GM12878 (cell line): ENCODE results near the gene PRDM8. TPM values are rescaled to one million over a fixed set of nuclear protein-coding genes. Genes with fewer than 3 reads are reported as not detected.

Experiments
- BACH1 ChIP-seq: fragments of 450-650 bp; IDR thresholded peaks from 2 replicates; pipeline ENCODE4 v1.6.1; 2017; ENCODE audit warnings: mild to moderate bottlenecking, borderline replicate concordance
- BHLHE40 ChIP-seq, 2 experiments: fragments of 450-650 bp in 1 of 2; IDR thresholded peaks; 2 replicates each; pipeline ENCODE4 v1.6.1; 2011 to 2017; ENCODE audit warnings: low read depth in 2 of 2, borderline replicate concordance in 1 of 2, improper control_type of control experiment in 1 of 2, low read length in 1 of 2, mild to moderate bottlenecking in 1 of 2
- CHD4 ChIP-seq: fragments of 200-600 bp; sonication (generic); IDR thresholded peaks from 2 replicates; pipeline ENCODE4 v1.6.1; 2016; ENCODE audit warnings: mild to moderate bottlenecking
- CREB1 ChIP-seq: IDR thresholded peaks from 2 replicates; pipeline ENCODE4 v1.6.1; 2012; ENCODE audit warnings: low read depth, mild to moderate bottlenecking, inconsistent platforms
- GATAD2B ChIP-seq: fragments of 450-650 bp; conservative IDR thresholded peaks from 2 replicates; pipeline ENCODE4 v1.6.1; 2017; ENCODE audit warnings: low read depth, mild to moderate bottlenecking, moderate library complexity
- HDAC2 ChIP-seq: fragments of 200-600 bp; sonication (generic); IDR thresholded peaks from 2 replicates; pipeline ENCODE4 v1.6.1; 2017
- IRF4 ChIP-seq: IDR thresholded peaks from 2 replicates; pipeline ENCODE4 v1.6.1; 2011; ENCODE audit warnings: low read depth, low read length
- JUNB ChIP-seq: IDR thresholded peaks from 2 replicates; pipeline ENCODE4 v1.6.1; 2016; ENCODE audit warnings: antibody characterized with exemption, mild to moderate bottlenecking
- JUND ChIP-seq: IDR thresholded peaks from 2 replicates; pipeline ENCODE4 v1.6.1; 2012; ENCODE audit warnings: low read depth, mild to moderate bottlenecking, low read length, improper control_type of control experiment, moderate library complexity
- LARP7 ChIP-seq: fragments of 450-650 bp; IDR thresholded peaks from 2 replicates; pipeline ENCODE4 v1.6.1; 2017; ENCODE audit warnings: mild to moderate bottlenecking
- NFYB ChIP-seq: IDR thresholded peaks from 2 replicates; pipeline ENCODE4 v1.6.1; 2011; ENCODE audit warnings: low read depth, mild to moderate bottlenecking, low read length, improper control_type of control experiment, moderate library complexity; ENCODE audit not compliant: insufficient read depth
- NR2C1 ChIP-seq: fragments of 450-650 bp; IDR thresholded peaks from 2 replicates; pipeline ENCODE4 v1.6.1; 2017; ENCODE audit warnings: antibody characterized with exemption, mild to moderate bottlenecking, moderate library complexity
- POLR2AphosphoS5 ChIP-seq: IDR thresholded peaks from 2 replicates; pipeline ENCODE4 v1.6.1; 2011; ENCODE audit warnings: mild to moderate bottlenecking, low read length, inconsistent platforms
- RAD51 ChIP-seq: fragments of 450-650 bp; IDR thresholded peaks from 2 replicates; pipeline ENCODE4 v1.6.1; 2016; ENCODE audit warnings: moderate library complexity, mild to moderate bottlenecking, inconsistent platforms
- RUNX3 ChIP-seq: IDR thresholded peaks from 2 replicates; pipeline ENCODE4 v1.6.1; 2012; ENCODE audit warnings: low read length, inconsistent platforms
- SMAD1 ChIP-seq: fragments of 450-650 bp; IDR thresholded peaks from 2 replicates; pipeline ENCODE4 v1.6.1; 2018; ENCODE audit warnings: mild to moderate bottlenecking, low read depth; ENCODE audit not compliant: partially characterized antibody
- SREBF1 ChIP-seq: IDR thresholded peaks from 2 replicates; pipeline ENCODE4 v1.6.1; 2012; ENCODE audit warnings: mild to moderate bottlenecking, low read length
- SREBF2 ChIP-seq: IDR thresholded peaks from 2 replicates; pipeline ENCODE4 v1.6.1; 2012; ENCODE audit warnings: mild to moderate bottlenecking, low read length
- SUPT20H ChIP-seq: IDR thresholded peaks from 2 replicates; pipeline ENCODE4 v1.6.1; 2011; ENCODE audit warnings: low read depth, mild to moderate bottlenecking, low read length, moderate library complexity, borderline replicate concordance; ENCODE audit not compliant: control insufficient read depth
- WRNIP1 ChIP-seq: IDR thresholded peaks from 2 replicates; pipeline ENCODE4 v1.6.1; 2011; ENCODE audit warnings: low read depth, low read length, improper control_type of control experiment, borderline replicate concordance
- ZBED1 ChIP-seq: IDR thresholded peaks from 2 replicates; pipeline ENCODE4 v1.6.1; 2016; ENCODE audit warnings: borderline replicate concordance
- ZNF24 ChIP-seq: fragments of 450-650 bp; IDR thresholded peaks from 2 replicates; pipeline ENCODE4 v1.6.1; 2017; ENCODE audit warnings: antibody characterized with exemption, mild to moderate bottlenecking
- ZNF622 ChIP-seq: fragments of 450-650 bp; IDR thresholded peaks from 2 replicates; pipeline ENCODE4 v1.6.1; 2017; ENCODE audit warnings: mild to moderate bottlenecking, inconsistent platforms
- polyA plus RNA-seq, 11 experiments: library from polyadenylated mRNA; depleted of rRNA in 4 of 11; unstranded in 6 of 11; stranded (reverse) in 5 of 11; fragments of >200 nt; fragmentation: Nextera tagmentation in 4 of 11; fragmentation: Illumina TruSeq in 1 of 11; extraction: Ambion mirVana in 4 of 11; extraction: Trizol in 1 of 11; gene quantifications; 1 replicate in 1 of 11; 2 replicates in 10 of 11; pipeline versions ENCODE4 v1.2.1 to v1.2.3, GENCODE V29; 2011 to 2016; ENCODE audit warnings: inconsistent platforms in 2 of 11, missing spikeins in 2 of 11, low read depth in 1 of 11
- total RNA-seq, 4 experiments: library from RNA; depleted of rRNA in 3 of 4; stranded (reverse); fragments of >200 nt in 3 of 4; fragmentation: Illumina TruSeq in 1 of 4; extraction: Trizol in 1 of 4; gene quantifications; 2 replicates each; pipeline versions ENCODE4 v1.2.1 to v1.2.3, GENCODE V29; 2013 to 2021
- TF ChIP-seq, protein P1 (sequence below): fragments of 450-650 bp; IDR thresholded peaks from 2 replicates; pipeline ENCODE4 v1.6.1; 2016; ENCODE audit warnings: mild to moderate bottlenecking
- TF ChIP-seq, protein P2 (sequence below): fragments of 450-650 bp; formaldehyde crosslinking; IDR thresholded peaks from 2 replicates; pipeline ENCODE4 v1.5.0; 2022; ENCODE audit warnings: mild to moderate bottlenecking, missing genetic modification characterization
- TF ChIP-seq, protein P3 (sequence below): fragments of 450-650 bp; IDR thresholded peaks from 2 replicates; pipeline ENCODE4 v1.6.1; 2014; ENCODE audit warnings: mild to moderate bottlenecking

Gene PRDM8
- total and polyA plus RNA-seq, 10 of the 15 experiments (the other 5 are each of a cell fraction or from before 2014, with no cell fraction given) = 0.09 to 1.6 (median 0.40) TPM

DNA sequence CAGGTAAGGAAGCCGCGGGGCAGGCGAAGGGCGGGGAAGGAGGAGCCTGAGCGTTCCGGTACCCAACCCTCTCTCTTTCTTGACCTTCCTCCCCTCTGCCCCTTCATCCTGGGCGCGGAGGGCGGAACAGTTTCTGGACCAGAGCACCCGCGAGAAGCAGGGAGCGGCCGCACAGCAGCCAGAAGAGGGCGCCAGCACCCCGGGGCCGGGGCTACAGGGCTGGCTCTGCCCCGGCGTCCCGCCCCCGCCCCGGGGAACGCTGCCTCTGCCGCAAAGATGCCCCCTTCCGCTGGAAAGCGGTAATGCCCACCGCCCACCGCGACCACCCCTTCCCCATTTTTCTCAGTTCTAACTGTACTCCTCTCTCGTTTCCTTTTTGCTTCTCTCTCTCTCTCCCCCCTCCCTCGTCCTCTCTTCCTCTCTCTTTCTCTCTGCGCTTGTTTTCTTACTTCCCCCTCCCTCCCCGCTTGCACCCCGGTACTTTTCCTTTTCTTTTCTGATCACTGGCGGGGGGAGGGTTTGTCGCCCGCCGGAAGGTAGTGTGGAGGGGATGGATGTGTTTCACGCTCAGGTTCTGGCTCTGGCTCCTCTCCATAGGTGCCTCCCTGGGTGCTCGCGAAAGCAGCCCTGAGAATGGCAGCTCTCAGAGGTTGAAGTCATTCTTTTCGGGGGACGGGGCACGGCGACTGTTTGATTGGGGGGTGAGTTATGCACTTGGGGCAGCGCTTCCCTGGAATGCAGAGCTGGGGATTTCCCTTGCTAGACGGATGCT is 13.1 kb upstream of the PRDM8 start (continued):
- no peak for TF ChIP-seq ZNF622
- no peak for TF ChIP-seq ZNF24
- no peak for TF ChIP-seq CREB1
- TF ChIP-seq BHLHE40 (IDR thresholded peaks at IDR 0.05; ENCODE audit: borderline replicate concordance in 1 of 2, low read depth in 2 of 2, low read length in 1 of 2) = peak; percentile 11 to 41; a peak in 1 of 4 replicates
- TF ChIP-seq IRF4 = no peak
- TF ChIP-seq, protein P1, sequence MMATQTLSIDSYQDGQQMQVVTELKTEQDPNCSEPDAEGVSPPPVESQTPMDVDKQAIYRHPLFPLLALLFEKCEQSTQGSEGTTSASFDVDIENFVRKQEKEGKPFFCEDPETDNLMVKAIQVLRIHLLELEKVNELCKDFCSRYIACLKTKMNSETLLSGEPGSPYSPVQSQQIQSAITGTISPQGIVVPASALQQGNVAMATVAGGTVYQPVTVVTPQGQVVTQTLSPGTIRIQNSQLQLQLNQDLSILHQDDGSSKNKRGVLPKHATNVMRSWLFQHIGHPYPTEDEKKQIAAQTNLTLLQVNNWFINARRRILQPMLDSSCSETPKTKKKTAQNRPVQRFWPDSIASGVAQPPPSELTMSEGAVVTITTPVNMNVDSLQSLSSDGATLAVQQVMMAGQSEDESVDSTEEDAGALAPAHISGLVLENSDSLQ = no peak
- no peak for TF ChIP-seq SREBF1
- TF ChIP-seq JUNB = no peak
- no peak for TF ChIP-seq NR2C1
- TF ChIP-seq GATAD2B = peak; percentile 71
- no peak for TF ChIP-seq WRNIP1
- no peak for TF ChIP-seq POLR2AphosphoS5
- TF ChIP-seq, protein P2, sequence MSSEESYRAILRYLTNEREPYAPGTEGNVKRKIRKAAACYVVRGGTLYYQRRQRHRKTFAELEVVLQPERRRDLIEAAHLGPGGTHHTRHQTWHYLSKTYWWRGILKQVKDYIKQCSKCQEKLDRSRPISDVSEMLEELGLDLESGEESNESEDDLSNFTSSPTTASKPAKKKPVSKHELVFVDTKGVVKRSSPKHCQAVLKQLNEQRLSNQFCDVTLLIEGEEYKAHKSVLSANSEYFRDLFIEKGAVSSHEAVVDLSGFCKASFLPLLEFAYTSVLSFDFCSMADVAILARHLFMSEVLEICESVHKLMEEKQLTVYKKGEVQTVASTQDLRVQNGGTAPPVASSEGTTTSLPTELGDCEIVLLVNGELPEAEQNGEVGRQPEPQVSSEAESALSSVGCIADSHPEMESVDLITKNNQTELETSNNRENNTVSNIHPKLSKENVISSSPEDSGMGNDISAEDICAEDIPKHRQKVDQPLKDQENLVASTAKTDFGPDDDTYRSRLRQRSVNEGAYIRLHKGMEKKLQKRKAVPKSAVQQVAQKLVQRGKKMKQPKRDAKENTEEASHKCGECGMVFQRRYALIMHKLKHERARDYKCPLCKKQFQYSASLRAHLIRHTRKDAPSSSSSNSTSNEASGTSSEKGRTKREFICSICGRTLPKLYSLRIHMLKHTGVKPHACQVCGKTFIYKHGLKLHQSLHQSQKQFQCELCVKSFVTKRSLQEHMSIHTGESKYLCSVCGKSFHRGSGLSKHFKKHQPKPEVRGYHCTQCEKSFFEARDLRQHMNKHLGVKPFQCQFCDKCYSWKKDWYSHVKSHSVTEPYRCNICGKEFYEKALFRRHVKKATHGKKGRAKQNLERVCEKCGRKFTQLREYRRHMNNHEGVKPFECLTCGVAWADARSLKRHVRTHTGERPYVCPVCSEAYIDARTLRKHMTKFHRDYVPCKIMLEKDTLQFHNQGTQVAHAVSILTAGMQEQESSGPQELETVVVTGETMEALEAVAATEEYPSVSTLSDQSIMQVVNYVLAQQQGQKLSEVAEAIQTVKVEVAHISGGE (CRISPR knock-in tag) = no peak
- 0 out of 2 replicates have a peak, but pooled peaks have one; percentile 23 for TF ChIP-seq RUNX3
- TF ChIP-seq NFYB = no peak
- TF ChIP-seq BACH1 = no peak
- TF ChIP-seq SREBF2 = no peak
- no peak for TF ChIP-seq RAD51
- no peak for TF ChIP-seq HDAC2
- TF ChIP-seq CHD4 = no peak
- TF ChIP-seq JUND = no peak
- no peak for TF ChIP-seq ZBED1
- no peak for TF ChIP-seq SUPT20H
- peak; percentile 70 for TF ChIP-seq LARP7
- TF ChIP-seq, protein P3, sequence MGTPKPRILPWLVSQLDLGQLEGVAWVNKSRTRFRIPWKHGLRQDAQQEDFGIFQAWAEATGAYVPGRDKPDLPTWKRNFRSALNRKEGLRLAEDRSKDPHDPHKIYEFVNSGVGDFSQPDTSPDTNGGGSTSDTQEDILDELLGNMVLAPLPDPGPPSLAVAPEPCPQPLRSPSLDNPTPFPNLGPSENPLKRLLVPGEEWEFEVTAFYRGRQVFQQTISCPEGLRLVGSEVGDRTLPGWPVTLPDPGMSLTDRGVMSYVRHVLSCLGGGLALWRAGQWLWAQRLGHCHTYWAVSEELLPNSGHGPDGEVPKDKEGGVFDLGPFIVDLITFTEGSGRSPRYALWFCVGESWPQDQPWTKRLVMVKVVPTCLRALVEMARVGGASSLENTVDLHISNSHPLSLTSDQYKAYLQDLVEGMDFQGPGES = no peak
- no peak for TF ChIP-seq SMAD1
